Keratinocyte (primary cell): ENCODE data around the gene INKA2.

ENCODE experiments used
- CTCF ChIP-seq, 3 experiments: IDR thresholded peaks in 1 of 3; conservative IDR thresholded peaks in 1 of 3; optimal IDR thresholded peaks in 1 of 3; 2 replicates in 2 of 3; 3 replicates in 1 of 3; pipeline versions ENCODE3 to v1.5.1; 2011; ENCODE audit warnings: low read length in 3 of 3, mild to moderate bottlenecking in 3 of 3, moderate library complexity in 2 of 3, control low read depth in 1 of 3, inconsistent platforms in 1 of 3; ENCODE audit not compliant: insufficient read depth in 2 of 3; ENCODE audit errors: extremely low read depth in 1 of 3
- EZH2 ChIP-seq: IDR thresholded peaks from one replicate; pipeline ENCODE4 v1.6.1; 2012; ENCODE audit warnings: inconsistent platforms, mild to moderate bottlenecking, low read length, moderate library complexity

DNA sequence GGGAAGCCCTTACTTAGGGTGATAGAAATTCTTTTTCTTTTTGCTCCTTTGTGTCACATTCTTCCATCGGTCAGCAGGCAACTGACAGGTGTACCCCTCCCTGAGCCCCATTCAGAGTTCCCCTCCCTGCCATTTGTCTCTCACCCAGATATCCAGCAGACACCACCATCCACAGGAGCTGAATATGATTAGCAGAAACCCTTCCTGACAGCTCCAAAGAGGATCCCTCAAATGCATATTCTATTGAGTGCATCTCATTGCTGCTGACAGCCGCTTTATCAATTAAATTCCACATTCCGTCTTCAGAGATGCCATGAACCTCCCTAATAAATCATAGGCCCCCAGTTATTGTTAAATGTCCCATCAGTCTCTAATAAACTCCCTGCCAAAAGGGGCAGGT, 10.4 kb upstream of the INKA2 start:
- TF ChIP-seq CTCF (optimal IDR thresholded peaks at IDR 0.05 in 1 of 3, IDR thresholded peaks at IDR 0.05 in 1 of 3, conservative IDR thresholded peaks at IDR 0.05 in 1 of 3; ENCODE audit: extremely low read depth in 1 of 3, insufficient read depth in 2 of 3, low read length in 3 of 3) (no peak), EZH2 (no peak)
